Erythroblast (primary cell): Measurements from ENCODE around the gene E2F2.

Experiments
- GATA1 ChIP-seq: IDR thresholded peaks from 2 replicates; pipeline ENCODE4 v1.6.1; 2011; ENCODE audit warnings: low read depth, mild to moderate bottlenecking, control low read depth, low read length, moderate library complexity
- POLR2A ChIP-seq: IDR thresholded peaks from 2 replicates; pipeline ENCODE4 v1.6.1; 2011; ENCODE audit warnings: mild to moderate bottlenecking, low read length

DNA sequence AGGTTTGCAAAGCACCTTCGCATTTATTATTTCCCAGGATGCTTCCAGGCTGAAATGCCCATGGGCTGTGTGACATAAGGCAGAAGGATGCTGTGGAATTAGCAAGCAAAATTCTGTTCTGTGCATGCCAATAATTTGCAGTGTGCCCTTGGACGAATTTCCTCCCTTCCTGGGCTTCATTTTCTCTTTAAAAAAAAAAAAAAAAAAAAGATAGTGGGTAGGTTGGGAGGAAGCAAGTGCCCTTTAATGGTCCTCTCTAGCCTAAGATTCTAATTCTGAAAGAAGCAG is 30.7 kb upstream of the E2F2 start:
- TF ChIP-seq POLR2A (no peak), GATA1 (no peak)
